MM.1S (cell line): ENCODE measurements around the gene CD276.
"Not testable (repeated sequence)": the region's sequence is repeated elsewhere in the genome, so short reads cannot be mapped to it uniquely, and the experiment has no call there.

Source experiments
- DNase-seq: peaks from one replicate; pipeline ENCODE4 v3.0.0-alpha.2; 2015
- H2AFZ ChIP-seq: fragments of 300-600 bp; sonication (generic); 2 replicates; pipeline ENCODE4 v1.6.0; 2016; ENCODE audit warnings: antibody characterized with exemption, low read length
- H3F3A ChIP-seq: fragments of 300-600 bp; sonication (generic); 2 replicates; pipeline ENCODE4 v1.6.1; 2016; ENCODE audit warnings: mild to moderate bottlenecking, antibody characterized with exemption, low read length, moderate library complexity, mixed read lengths; ENCODE audit not compliant: insufficient read depth
- H3K27ac ChIP-seq: fragments of 300-600 bp; sonication (generic); 2 replicates; pipeline ENCODE4 v1.5.1; 2016; ENCODE audit warnings: mild to moderate bottlenecking, low read length
- H3K27me3 ChIP-seq: fragments of 300-600 bp; sonication (generic); replicated peaks from 2 replicates; pipeline ENCODE4 v1.6.0; 2016; ENCODE audit warnings: low read length; ENCODE audit not compliant: insufficient read depth
- H3K36me3 ChIP-seq: fragments of 300-600 bp; sonication (generic); replicated peaks from 2 replicates; pipeline ENCODE4 v1.6.1; 2016; ENCODE audit warnings: mild to moderate bottlenecking, low read length, mixed read lengths; ENCODE audit not compliant: insufficient read depth
- H3K4me1 ChIP-seq: fragments of 300-600 bp; sonication (generic); 2 replicates; pipeline ENCODE4 v1.6.1; 2016; ENCODE audit warnings: low read length, mixed read lengths
- H3K4me2 ChIP-seq: fragments of 300-600 bp; sonication (generic); 2 replicates; pipeline ENCODE4 v1.6.0; 2016; ENCODE audit warnings: low read depth, low read length
- H3K4me3 ChIP-seq: fragments of 300-600 bp; sonication (generic); 2 replicates; pipeline ENCODE4 v1.5.1; 2016; ENCODE audit warnings: low read length, mixed read lengths
- H3K79me2 ChIP-seq: fragments of 300-600 bp; sonication (generic); 2 replicates; pipeline ENCODE4 v1.6.1; 2016; ENCODE audit warnings: mixed run types, low read length, mixed read lengths
- H3K9ac ChIP-seq: fragments of 300-600 bp; sonication (generic); 2 replicates; pipeline ENCODE4 v1.6.1; 2016; ENCODE audit warnings: low read length, mixed read lengths
- H3K9me2 ChIP-seq: fragments of 300-600 bp; sonication (generic); replicated peaks from 2 replicates; pipeline ENCODE4 v1.6.1; 2016; ENCODE audit warnings: mild to moderate bottlenecking, low read length, mixed read lengths; ENCODE audit not compliant: insufficient read depth
- H3K9me3 ChIP-seq: fragments of 300-600 bp; sonication (generic); replicated peaks from 2 replicates; pipeline ENCODE4 v1.6.1; 2016; ENCODE audit warnings: mild to moderate bottlenecking, low read length, mixed read lengths; ENCODE audit not compliant: insufficient read depth
- H4K20me1 ChIP-seq: fragments of 300-600 bp; sonication (generic); 2 replicates; pipeline ENCODE4 v1.6.1; 2016; ENCODE audit warnings: mild to moderate bottlenecking, low read length, moderate library complexity, mixed read lengths; ENCODE audit not compliant: insufficient read depth
- CTCF ChIP-seq: fragments of 300-600 bp; sonication (generic); IDR thresholded peaks from 2 replicates; pipeline ENCODE4 v1.5.1; 2016; ENCODE audit warnings: antibody characterized with exemption, low read length, mixed read lengths
- EZH2 ChIP-seq: fragments of 300-600 bp; sonication (generic); optimal IDR thresholded peaks from 2 replicates; pipeline ENCODE3; 2017; ENCODE audit warnings: low read depth, mild to moderate bottlenecking, antibody characterized with exemption, low read length, mixed read lengths
- EZH2phosphoT487 ChIP-seq: fragments of 300-600 bp; sonication (generic); IDR thresholded peaks from 2 replicates; pipeline ENCODE4 v1.6.1; 2018; ENCODE audit warnings: antibody characterized with exemption, low read length

The CD276 gene

GRCh38 chr15:73699249-73700040 lies 15.3 kb downstream of the CD276 start:
- Histone ChIP-seq H3K27ac (no peak overlapping the region), H3K9me2 (no peaks in the 10 kb centered on the region), H2AFZ (no peak overlapping the region), H3K79me2 (0 out of 2 replicates have a peak, but pooled peaks cover 5% of the 10 kb centered on the region), H3K9ac (no peak overlapping the region), H3K4me1 (peaks cover 23% of the 10 kb centered on the region), H3K27me3 (no peaks in the 10 kb centered on the region), H3K9me3 (no peaks in the 10 kb centered on the region), H3F3A (no peaks in the 10 kb centered on the region; the same call in 1 of the 2 replicates), H3K4me2 (no peak overlapping the region), H4K20me1 (0 out of 2 replicates have a peak, but pooled peaks cover 4% of the 10 kb centered on the region), H3K36me3 (no peaks in the 10 kb centered on the region), H3K4me3 (no peak overlapping the region)
- TF ChIP-seq CTCF (no peak), EZH2phosphoT487 (no peak), EZH2 (no peak)
- no peak for DNase-seq

GRCh38 chr15:73700041-73700842 lies 16.1 kb downstream of the CD276 start:
- Histone ChIP-seq H3K4me3 (no peak overlapping the region), H3K4me1 (peaks cover 23% of the 10 kb centered on the region), H3K27ac (no peak overlapping the region), H3K9me2 (no peaks in the 10 kb centered on the region), H3K27me3 (no peaks in the 10 kb centered on the region), H3K9ac (no peak overlapping the region), H3K9me3 (no peaks in the 10 kb centered on the region), H3K36me3 (no peaks in the 10 kb centered on the region), H4K20me1 (0 out of 2 replicates have a peak, but pooled peaks cover 4% of the 10 kb centered on the region), H3F3A (no peaks in the 10 kb centered on the region; the same call in 1 of the 2 replicates), H3K4me2 (no peak overlapping the region), H2AFZ (no peak overlapping the region), H3K79me2 (0 out of 2 replicates have a peak, but pooled peaks cover 5% of the 10 kb centered on the region)
- peak; percentile 84 for DNase-seq
- no peak for TF ChIP-seq EZH2
- peak; percentile 93 for TF ChIP-seq CTCF

- H3K9me3 ChIP-seq, H3K9me2 ChIP-seq, H3K9ac ChIP-seq, H3K4me2 ChIP-seq, H3K4me3 ChIP-seq, H3F3A ChIP-seq, H3K27me3 ChIP-seq, H4K20me1 ChIP-seq, H3K4me1 ChIP-seq, DNase-seq, H2AFZ ChIP-seq, H3K27ac ChIP-seq, H3K36me3 ChIP-seq, H3K79me2 ChIP-seq: not testable (repeated sequence)
Measured at GRCh38 chr15:73702311-73703239, 18.4 kb downstream of the CD276 start.

- not testable (repeated sequence) for DNase-seq, H3K79me2 ChIP-seq
Measured at GRCh38 chr15:73703601-73704000, 19.4 kb downstream of the CD276 start.

GRCh38 chr15:73704142-73704868 lies 20.1 kb downstream of the CD276 start:
- not testable (repeated sequence) for H3K9me3 ChIP-seq

More at GRCh38 chr15:73703601-73704000, 19.4 kb downstream of the CD276 start:
- H3K4me1 ChIP-seq, H3K4me3 ChIP-seq, H3K9ac ChIP-seq, H3K27ac ChIP-seq, H3K36me3 ChIP-seq, H2AFZ ChIP-seq, H3K4me2 ChIP-seq, H4K20me1 ChIP-seq, H3K27me3 ChIP-seq, H3K9me2 ChIP-seq, H3F3A ChIP-seq, H3K9me3 ChIP-seq: not testable (repeated sequence)

More at GRCh38 chr15:73704142-73704868, 20.1 kb downstream of the CD276 start:
- H3K27ac ChIP-seq, H3K36me3 ChIP-seq, H2AFZ ChIP-seq, H4K20me1 ChIP-seq, H3K27me3 ChIP-seq, H3K4me2 ChIP-seq, H3K9ac ChIP-seq, H3K79me2 ChIP-seq, H3K4me1 ChIP-seq, H3K4me3 ChIP-seq, DNase-seq, H3K9me2 ChIP-seq, H3F3A ChIP-seq: not testable (repeated sequence)
